Type B pancreatic cell (in vitro differentiated cells): ENCODE data around the gene CARD9. TPM values are rescaled to one million over a fixed set of nuclear protein-coding genes. Genes with fewer than 3 reads are reported as not detected.

ENCODE experiments used
- DNase-seq: peaks from one replicate; pipeline ENCODE4 v3.0.0; 2021; ENCODE audit warnings: mixed read lengths; ENCODE audit not compliant: unreplicated experiment; ENCODE audit errors: extremely low spot score
- H3K27ac Mint-ChIP-seq: 2 replicates; pipeline ENCODE4 v1.8.0; 2021; ENCODE audit warnings: mild to moderate bottlenecking, mixed read lengths
- H3K27me3 Mint-ChIP-seq: 2 replicates; pipeline ENCODE4 v1.8.0; 2021; ENCODE audit warnings: mixed read lengths
- H3K36me3 Mint-ChIP-seq: 2 replicates; pipeline ENCODE4 v1.8.0; 2021; ENCODE audit warnings: mixed read lengths
- H3K4me1 Mint-ChIP-seq: one replicate; pipeline ENCODE4 v1.8.0; 2021; ENCODE audit warnings: mixed read lengths; ENCODE audit not compliant: unreplicated experiment
- H3K4me3 Mint-ChIP-seq: 2 replicates; pipeline ENCODE4 v1.8.0; 2021; ENCODE audit warnings: mild to moderate bottlenecking, mixed read lengths
- H3K9me3 Mint-ChIP-seq: 2 replicates; pipeline ENCODE4 v1.8.0; 2021; ENCODE audit warnings: mixed read lengths
- CTCF ChIP-seq: fragments of 200-600 bp; sonication (generic); conservative IDR thresholded peaks from 2 replicates; pipeline ENCODE4 v1.5.0; 2021; ENCODE audit warnings: antibody characterized with exemption, mild to moderate bottlenecking
- total RNA-seq: library from RNA; stranded (reverse); gene quantifications from 2 replicates; pipeline ENCODE4 v1.2.1, GENCODE V29; 2021; ENCODE audit warnings: low replicate concordance

Gene CARD9
- total RNA-seq, 1 donor from 2014 or later, result 2.6 TPM

- DNase-seq, result no peak
- Mint-ChIP-seq H3K27ac (no peak overlapping the region), H3K4me3 (no peak overlapping the region), H3K4me1 (peaks cover 7% of the 10 kb centered on the region), H3K9me3 (no peaks in the 10 kb centered on the region), H3K36me3 (peaks cover 6% of the 10 kb centered on the region), H3K27me3 (no peaks in the 10 kb centered on the region)
- TF ChIP-seq CTCF, result no peak
Observed at GRCh38 chr9:136395020-136395340, 21.5 kb upstream of the CARD9 start.

- Mint-ChIP-seq H3K4me3 (no peak overlapping the region), H3K36me3 (peaks cover 9% of the 10 kb centered on the region), H3K4me1 (peaks cover 7% of the 10 kb centered on the region), H3K27ac (no peak overlapping the region), H3K9me3 (no peaks in the 10 kb centered on the region), H3K27me3 (no peaks in the 10 kb centered on the region)
- no peak for TF ChIP-seq CTCF
- no peak for DNase-seq
Observed at GRCh38 chr9:136394312-136395019, 21.0 kb upstream of the CARD9 start.

GRCh38 chr9:136393531-136393930 lies 20.1 kb upstream of the CARD9 start:
- Mint-ChIP-seq H3K27ac (no peak overlapping the region), H3K9me3 (no peaks in the 10 kb centered on the region), H3K36me3 (peaks cover 9% of the 10 kb centered on the region), H3K4me3 (no peak overlapping the region), H3K27me3 (no peaks in the 10 kb centered on the region), H3K4me1 (no peaks in the 10 kb centered on the region)
- no peak for DNase-seq
- TF ChIP-seq CTCF, result no peak

- no peaks in the 10 kb centered on the region for H3K9me3 Mint-ChIP-seq
- H3K4me3 Mint-ChIP-seq, result no peak overlapping the region
- no peaks in the 10 kb centered on the region for H3K27me3 Mint-ChIP-seq
- peaks cover 9% of the 10 kb centered on the region for H3K36me3 Mint-ChIP-seq
- no peaks in the 10 kb centered on the region for H3K4me1 Mint-ChIP-seq
- H3K27ac Mint-ChIP-seq, result no peak overlapping the region
- TF ChIP-seq CTCF, result no peak
- no peak for DNase-seq
Observed at GRCh38 chr9:136392538-136393449, 19.3 kb upstream of the CARD9 start.

- no peak for DNase-seq
- no peak for TF ChIP-seq CTCF
Observed at GRCh38 chr9:136391737-136392537, 18.5 kb upstream of the CARD9 start.

More at GRCh38 chr9:136391737-136392537, 18.5 kb upstream of the CARD9 start:
- Mint-ChIP-seq H3K27me3 (no peaks in the 10 kb centered on the region), H3K27ac (no peak overlapping the region), H3K4me1 (no peaks in the 10 kb centered on the region), H3K4me3 (no peak overlapping the region), H3K36me3 (peaks cover 9% of the 10 kb centered on the region), H3K9me3 (no peaks in the 10 kb centered on the region)
